Measurements from ENCODE around the gene PRKACA. TPM values are rescaled to one million over a fixed set of nuclear protein-coding genes. Genes with fewer than 3 reads are reported as not detected.
"Not testable (repeated sequence)": the region's sequence is repeated elsewhere in the genome, so short reads cannot be mapped to it uniquely, and the experiment has no call there.

Gene PRKACA
- total RNA-seq, 1 donor from 2014 or later = 28.0 TPM

DNA sequence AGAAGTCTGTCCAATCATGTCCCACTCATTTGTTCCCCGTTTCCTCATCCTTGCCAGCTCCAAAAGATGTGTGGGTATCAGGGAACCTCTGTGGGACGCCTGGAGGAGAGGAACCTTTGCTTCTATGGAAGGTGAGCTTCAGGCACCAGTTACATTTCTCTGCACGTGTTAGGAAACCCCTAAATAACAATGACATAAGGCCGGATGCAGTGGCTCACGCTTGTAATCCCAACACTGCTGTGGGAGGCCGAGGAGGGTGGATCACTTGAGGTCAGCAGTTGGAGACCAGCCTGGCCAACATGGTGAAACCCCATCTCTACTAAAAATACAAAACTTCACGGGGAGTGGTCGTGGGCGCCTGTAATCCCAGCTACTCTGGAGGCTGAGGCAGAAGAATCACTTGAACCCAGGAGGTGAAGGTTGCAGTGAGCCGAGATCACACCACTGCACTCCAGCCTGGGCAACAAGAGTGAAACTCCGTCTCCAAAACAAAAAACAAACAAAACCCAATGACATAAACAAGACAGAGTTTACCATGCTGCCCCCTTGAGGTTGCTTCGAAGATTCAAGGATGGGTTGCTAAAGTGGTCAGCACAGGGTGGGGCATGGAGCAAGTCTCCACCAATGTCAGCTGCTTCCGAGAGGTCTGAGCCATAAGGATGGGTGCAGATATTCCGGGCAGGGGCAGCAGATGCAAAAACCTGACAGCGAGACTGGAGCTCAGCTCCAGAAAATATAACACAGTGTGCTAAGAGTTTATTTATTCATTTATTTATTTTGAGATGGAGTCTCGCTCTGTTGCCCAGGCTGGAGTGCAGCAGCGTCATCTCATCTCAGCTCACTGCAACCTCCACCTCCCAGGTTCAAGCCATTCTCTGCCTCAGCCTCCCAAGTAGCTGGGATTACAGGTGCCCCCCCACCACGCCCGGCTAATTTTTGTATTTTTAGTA is 74.6 kb downstream of the PRKACA start:
- H3K9me3 ChIP-seq; intact Hi-C loops (cut with DNase I); H3K27ac ChIP-seq: not testable (repeated sequence)

More for the DNA sequence above, 74.6 kb downstream of the PRKACA start:
- H3K4me1 ChIP-seq; DNase-seq (ENCODE audit: extremely low spot score in 2 of 2); H3K4me3 ChIP-seq; H3K27me3 ChIP-seq; H3K36me3 ChIP-seq: not testable (repeated sequence)
- TF ChIP-seq, protein P1, sequence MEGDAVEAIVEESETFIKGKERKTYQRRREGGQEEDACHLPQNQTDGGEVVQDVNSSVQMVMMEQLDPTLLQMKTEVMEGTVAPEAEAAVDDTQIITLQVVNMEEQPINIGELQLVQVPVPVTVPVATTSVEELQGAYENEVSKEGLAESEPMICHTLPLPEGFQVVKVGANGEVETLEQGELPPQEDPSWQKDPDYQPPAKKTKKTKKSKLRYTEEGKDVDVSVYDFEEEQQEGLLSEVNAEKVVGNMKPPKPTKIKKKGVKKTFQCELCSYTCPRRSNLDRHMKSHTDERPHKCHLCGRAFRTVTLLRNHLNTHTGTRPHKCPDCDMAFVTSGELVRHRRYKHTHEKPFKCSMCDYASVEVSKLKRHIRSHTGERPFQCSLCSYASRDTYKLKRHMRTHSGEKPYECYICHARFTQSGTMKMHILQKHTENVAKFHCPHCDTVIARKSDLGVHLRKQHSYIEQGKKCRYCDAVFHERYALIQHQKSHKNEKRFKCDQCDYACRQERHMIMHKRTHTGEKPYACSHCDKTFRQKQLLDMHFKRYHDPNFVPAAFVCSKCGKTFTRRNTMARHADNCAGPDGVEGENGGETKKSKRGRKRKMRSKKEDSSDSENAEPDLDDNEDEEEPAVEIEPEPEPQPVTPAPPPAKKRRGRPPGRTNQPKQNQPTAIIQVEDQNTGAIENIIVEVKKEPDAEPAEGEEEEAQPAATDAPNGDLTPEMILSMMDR (IDR thresholded peaks at IDR 0.05) = peak in 1 of 3 experiments; percentile 3

Other genes starting within 250 kb of the PRKACA start
- gene NANOS3, start 240.6 kb downstream of the PRKACA start, total RNA-seq = not detected
- 12.0 TPM for gene BRME1, start 211.6 kb downstream of the PRKACA start, total RNA-seq
- gene CC2D1A, start 211.6 kb downstream of the PRKACA start, total RNA-seq = 44.4 TPM
- 5.2 TPM for gene PODNL1, start 179.3 kb downstream of the PRKACA start, total RNA-seq
- gene DCAF15, start 165.3 kb downstream of the PRKACA start, total RNA-seq = 20.6 TPM
- 9.6 TPM for gene RFX1, start 111.4 kb downstream of the PRKACA start, total RNA-seq
- not detected for gene RLN3, start 89.6 kb downstream of the PRKACA start, total RNA-seq
- 1.5 TPM for gene IL27RA, start 86.0 kb downstream of the PRKACA start, total RNA-seq
- 0.98 TPM for gene PALM3, start 55.7 kb downstream of the PRKACA start, total RNA-seq
- gene MISP3, start 45.0 kb downstream of the PRKACA start, total RNA-seq = 2.7 TPM
- not detected for gene C19orf67, start 32.0 kb downstream of the PRKACA start, total RNA-seq
- 6.9 TPM for gene SAMD1, start 27.0 kb downstream of the PRKACA start, total RNA-seq
- gene ASF1B, start 18.8 kb upstream of the PRKACA start, total RNA-seq = 1.7 TPM
- 23.3 TPM for gene ADGRL1, start 88.4 kb upstream of the PRKACA start, total RNA-seq

Data from vagina (tissue), 2 donors.